ENCODE results near the gene ZFR.
"Not testable (repeated sequence)": the region's sequence is repeated elsewhere in the genome, so short reads cannot be mapped to it uniquely, and the experiment has no call there.

The ZFR gene

GRCh38 chr5:32444431-32445286 is at the start of gene ZFR:
Gene ZFR, minus strand, starts transcription at chr5:32444740. Its CDS starts 82 bp downstream, at chr5:32444658.
- DNase-seq, result peak; percentile 73

- DNase-seq, result no peak
These were observed 46.5 kb upstream of the ZFR start for GRCh38 chr5:32490972-32491557.

GRCh38 chr5:32489791-32490562 is 45.4 kb upstream of the ZFR start:
- DNase-seq, result no peak

GRCh38 chr5:32487424-32487823 is 42.9 kb upstream of the ZFR start:
- no peak for DNase-seq

- DNase-seq, result no peak
These were observed 42.5 kb upstream of the ZFR start for GRCh38 chr5:32487008-32487407.

- no peak for DNase-seq
These were observed 37.7 kb upstream of the ZFR start for GRCh38 chr5:32482193-32482592.

GRCh38 chr5:32479096-32479495 is 34.6 kb upstream of the ZFR start:
- DNase-seq, result no peak

- no peak for DNase-seq
These were observed 32.4 kb upstream of the ZFR start for GRCh38 chr5:32476891-32477290.

- no peak for DNase-seq
These were observed 31.0 kb upstream of the ZFR start for GRCh38 chr5:32475334-32476097.

- no peak for DNase-seq
These were observed 29.8 kb upstream of the ZFR start for GRCh38 chr5:32474209-32474854.

GRCh38 chr5:32473072-32473471 is 28.5 kb upstream of the ZFR start:
- no peak for DNase-seq

- no peak for DNase-seq
These were observed 27.2 kb upstream of the ZFR start for GRCh38 chr5:32471784-32472183.

- DNase-seq, result no peak
These were observed 20.5 kb upstream of the ZFR start for GRCh38 chr5:32465076-32465475.

- DNase-seq, result no peak
These were observed 18.1 kb upstream of the ZFR start for GRCh38 chr5:32462618-32463017.

GRCh38 chr5:32461441-32462120 is 17.0 kb upstream of the ZFR start:
- DNase-seq, result no peak

GRCh38 chr5:32460702-32461101 is 16.2 kb upstream of the ZFR start:
- DNase-seq, result no peak

- no peak for DNase-seq
These were observed 14.4 kb upstream of the ZFR start for GRCh38 chr5:32458880-32459495.

GRCh38 chr5:32455311-32455710 is 10.8 kb upstream of the ZFR start:
- DNase-seq, result no peak

GRCh38 chr5:32454821-32455220 is 10.3 kb upstream of the ZFR start:
- DNase-seq, result no peak

GRCh38 chr5:32453916-32454315 is 9.4 kb upstream of the ZFR start:
- DNase-seq, result no peak

GRCh38 chr5:32452316-32452715 is 7.8 kb upstream of the ZFR start:
- not testable (repeated sequence) for DNase-seq
